HG03108 (cell line): Measurements from ENCODE around the gene MTTP.
A peak's percentile ranks its signal among the peaks of the same experiment; 100 is the strongest.
"Not testable (repeated sequence)": the region's sequence is repeated elsewhere in the genome, so short reads cannot be mapped to it uniquely, and the experiment has no call there.

Experiments used
- ATAC-seq: cut with Tn5 transposase; IDR thresholded peaks from one replicate; pipeline ENCODE4 v1.9.1; 2021; ENCODE audit warnings: moderate library complexity; ENCODE audit not compliant: unreplicated experiment

Gene MTTP

GRCh38 chr4:99574530-99575324, at the start of gene MTTP:
Gene MTTP, plus strand, starts transcription at chr4:99574824. Its CDS starts 86 bp downstream, at chr4:99574910.
- peak; percentile 57 for ATAC-seq

GRCh38 chr4:99529228-99529627, 45.4 kb upstream of the MTTP start:
- no peak for ATAC-seq

- ATAC-seq = no peak
Measured at GRCh38 chr4:99529956-99530355, 44.7 kb upstream of the MTTP start.

GRCh38 chr4:99534699-99535098, 39.9 kb upstream of the MTTP start:
- not testable (repeated sequence) for ATAC-seq

GRCh38 chr4:99536271-99536670, 38.4 kb upstream of the MTTP start:
- ATAC-seq = no peak

GRCh38 chr4:99536848-99537247, 37.8 kb upstream of the MTTP start:
- no peak for ATAC-seq

GRCh38 chr4:99537674-99538073, 37.0 kb upstream of the MTTP start:
- no peak for ATAC-seq

GRCh38 chr4:99540277-99540939, 34.2 kb upstream of the MTTP start:
- no peak for ATAC-seq

- ATAC-seq = no peak
Measured at GRCh38 chr4:99552872-99553271, 21.8 kb upstream of the MTTP start.

- ATAC-seq = peak; percentile 94
Measured at GRCh38 chr4:99563310-99564186, 11.1 kb upstream of the MTTP start, which contains the start of gene TRMT10A. Gene TRMT10A, minus strand, starts transcription at chr4:99564039. Its CDS starts 4,701 bp downstream, at chr4:99559338.

- ATAC-seq = no peak
Measured at GRCh38 chr4:99564921-99565320, 9.7 kb upstream of the MTTP start.

GRCh38 chr4:99571883-99572282, 2.7 kb upstream of the MTTP start:
- no peak for ATAC-seq

- ATAC-seq = no peak
Measured at GRCh38 chr4:99572527-99573240, 1.9 kb upstream of the MTTP start.

GRCh38 chr4:99573735-99574368, 772 bp upstream of the MTTP start:
- no peak for ATAC-seq

GRCh38 chr4:99578714-99579113, 4.1 kb downstream of the MTTP start:
- ATAC-seq = no peak

- no peak for ATAC-seq
Measured at GRCh38 chr4:99585516-99585915, 10.9 kb downstream of the MTTP start.

- ATAC-seq = no peak
Measured at GRCh38 chr4:99586322-99586721, 11.7 kb downstream of the MTTP start.

- no peak for ATAC-seq
Measured at GRCh38 chr4:99586797-99587196, 12.2 kb downstream of the MTTP start.

GRCh38 chr4:99587309-99587708, 12.7 kb downstream of the MTTP start:
- ATAC-seq = no peak

GRCh38 chr4:99587803-99588202, 13.2 kb downstream of the MTTP start:
- ATAC-seq = no peak
